ENCODE measurements around the gene UBXN7. TPM values are rescaled to one million over a fixed set of nuclear protein-coding genes. Genes with fewer than 3 reads are reported as not detected.
"Not testable (repeated sequence)": the region's sequence is repeated elsewhere in the genome, so short reads cannot be mapped to it uniquely, and the experiment has no call there.

UBXN7 gene
- total RNA-seq, 1 experiment from 2014 or later: 64.7 TPM

DNA sequence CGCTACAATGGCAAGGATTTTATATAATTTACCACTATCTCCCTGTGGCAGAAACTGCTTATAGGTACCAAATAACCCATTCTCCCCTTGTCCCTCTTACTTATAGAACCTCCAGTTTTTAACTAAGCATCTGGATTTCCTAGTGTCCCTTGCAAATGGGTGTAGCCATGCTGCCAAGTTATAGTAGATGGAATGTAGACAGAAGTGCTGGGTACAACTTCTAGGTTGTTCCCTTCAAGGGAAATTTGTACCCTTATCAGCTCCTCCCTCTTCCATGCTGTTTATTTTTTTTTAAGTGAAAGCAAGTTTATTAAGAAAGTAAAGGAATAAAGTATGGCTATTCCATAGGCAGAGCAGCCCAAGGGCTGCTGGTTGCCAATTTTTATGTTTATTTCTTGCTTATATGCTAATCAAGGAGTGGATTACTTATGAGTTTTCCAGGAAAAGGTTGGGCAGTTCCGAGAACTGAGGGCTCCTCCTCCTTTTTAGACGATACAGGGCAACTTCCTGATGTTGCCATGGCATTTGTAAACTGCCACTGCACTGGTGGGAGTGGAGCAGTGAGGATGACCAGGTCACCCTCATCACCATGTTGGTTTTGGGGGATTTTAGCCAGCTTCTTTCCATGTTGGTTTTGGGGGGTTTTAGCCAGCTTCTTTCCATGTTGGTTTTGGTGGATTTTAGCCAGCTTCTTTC is 53.9 kb downstream of the UBXN7 start:
- H3K36me3 Mint-ChIP-seq (ENCODE audit: insufficient read depth, unreplicated experiment): peaks cover 30% of the 10 kb centered on the region
- ChIA-PET POLR2A (interaction anchor here (1.2 kb wide), 2 partner anchors 54 to 112 kb away, joined by 3 to 4 read pairs; partner anchors contain the start of gene UBXN7), CTCF (no interaction called here)
- no peaks in the 10 kb centered on the region for H3K9me3 Mint-ChIP-seq (ENCODE audit: unreplicated experiment)
- no peak overlapping the region for H3K27ac Mint-ChIP-seq (ENCODE audit: low read depth, unreplicated experiment)
- no peak for TF ChIP-seq CTCF (IDR thresholded peaks at IDR 0.05; ENCODE audit: unreplicated experiment)
- BruUV-seq (replicated peaks): no TSS peak
- H3K4me1 Mint-ChIP-seq (ENCODE audit: insufficient read depth, unreplicated experiment): no peaks in the 10 kb centered on the region
- no peaks in the 10 kb centered on the region for H3K27me3 Mint-ChIP-seq (ENCODE audit: insufficient read depth, unreplicated experiment)
- intact Hi-C loops (cut with micrococcal nuclease): no loop called here
- no peak for DNase-seq (ENCODE audit: unreplicated experiment)
- no peak overlapping the region for H3K4me3 Mint-ChIP-seq (ENCODE audit: unreplicated experiment)

GRCh38 chr3:196377321-196377720 is 54.9 kb downstream of the UBXN7 start:
- BruUV-seq (replicated peaks): no TSS peak
- intact Hi-C loops (cut with micrococcal nuclease): no loop called here
- no peaks in the 10 kb centered on the region for H3K9me3 Mint-ChIP-seq (ENCODE audit: unreplicated experiment)
- TF ChIP-seq CTCF (IDR thresholded peaks at IDR 0.05; ENCODE audit: unreplicated experiment): no peak
- no peaks in the 10 kb centered on the region for H3K27me3 Mint-ChIP-seq (ENCODE audit: insufficient read depth, unreplicated experiment)
- no peaks in the 10 kb centered on the region for H3K4me1 Mint-ChIP-seq (ENCODE audit: insufficient read depth, unreplicated experiment)
- no peak for DNase-seq (ENCODE audit: unreplicated experiment)
- peaks cover 26% of the 10 kb centered on the region for H3K36me3 Mint-ChIP-seq (ENCODE audit: insufficient read depth, unreplicated experiment)
- H3K4me3 Mint-ChIP-seq (ENCODE audit: unreplicated experiment): no peak overlapping the region
- H3K27ac Mint-ChIP-seq (ENCODE audit: low read depth, unreplicated experiment): no peak overlapping the region
- POLR2A ChIA-PET: interaction anchor here (1.2 kb wide), 2 partner anchors 55 to 113 kb away, joined by 3 to 4 read pairs; partner anchors contain the start of gene UBXN7
- CTCF ChIA-PET: interaction anchor here (0.6 kb wide), 1 partner anchor 12 kb away, joined by 3 read pairs; no protein-coding TSS in a partner anchor

DNA sequence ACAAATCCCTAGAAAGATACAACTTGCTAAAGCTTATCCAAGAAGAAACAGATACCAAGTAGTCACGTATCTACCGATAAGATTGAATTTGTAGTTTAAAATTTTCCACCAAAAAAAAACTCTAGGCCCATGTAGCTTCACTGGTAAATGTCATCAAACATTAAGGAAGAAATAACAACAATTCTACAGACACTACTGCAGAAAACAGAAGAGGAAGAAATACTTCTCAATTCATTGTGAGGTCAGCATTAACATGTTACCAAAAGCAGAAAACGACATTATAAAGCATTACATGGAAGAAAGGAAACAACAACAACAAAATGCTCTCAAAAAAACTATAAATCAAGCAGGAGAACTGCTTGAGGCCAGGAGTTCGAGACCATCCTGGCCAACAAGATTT is 66.5 kb downstream of the UBXN7 start:
- Mint-ChIP-seq H3K4me1 (ENCODE audit: insufficient read depth, unreplicated experiment) (no peaks in the 10 kb centered on the region), H3K36me3 (ENCODE audit: insufficient read depth, unreplicated experiment) (peaks cover 65% of the 10 kb centered on the region), H3K4me3 (ENCODE audit: unreplicated experiment) (no peak overlapping the region), H3K9me3 (ENCODE audit: unreplicated experiment) (no peaks in the 10 kb centered on the region), H3K27me3 (ENCODE audit: insufficient read depth, unreplicated experiment) (no peaks in the 10 kb centered on the region), H3K27ac (ENCODE audit: low read depth, unreplicated experiment) (no peak overlapping the region)
- ChIA-PET CTCF (interaction anchor here (0.6 kb wide), 1 partner anchor 12 kb away, joined by 3 read pairs; no protein-coding TSS in a partner anchor), POLR2A (interaction anchor here (0.6 to 0.9 kb wide), 2 partner anchors 32 to 117 kb away, joined by 3 read pairs; no protein-coding TSS in a partner anchor)
- DNase-seq (ENCODE audit: unreplicated experiment): no peak
- no TSS peak for BruUV-seq (replicated peaks)
- intact Hi-C loops (cut with micrococcal nuclease): no loop called here
- no peak for TF ChIP-seq CTCF (IDR thresholded peaks at IDR 0.05; ENCODE audit: unreplicated experiment)

GRCh38 chr3:196360586-196360985 is 71.6 kb downstream of the UBXN7 start:
- Mint-ChIP-seq H3K27ac (ENCODE audit: low read depth, unreplicated experiment) (no peak overlapping the region), H3K4me3 (ENCODE audit: unreplicated experiment) (no peak overlapping the region), H3K9me3 (ENCODE audit: unreplicated experiment) (no peaks in the 10 kb centered on the region), H3K36me3 (ENCODE audit: insufficient read depth, unreplicated experiment) (peaks cover 90% of the 10 kb centered on the region), H3K27me3 (ENCODE audit: insufficient read depth, unreplicated experiment) (no peaks in the 10 kb centered on the region), H3K4me1 (ENCODE audit: insufficient read depth, unreplicated experiment) (no peaks in the 10 kb centered on the region)
- no peak for DNase-seq (ENCODE audit: unreplicated experiment)
- ChIA-PET POLR2A (no interaction called here), CTCF (interaction anchor here (0.6 kb wide), 1 partner anchor 229 kb away, joined by 3 read pairs; no protein-coding TSS in a partner anchor)
- intact Hi-C loops (cut with micrococcal nuclease): no loop called here
- TF ChIP-seq CTCF (IDR thresholded peaks at IDR 0.05; ENCODE audit: unreplicated experiment): no peak
- BruUV-seq (replicated peaks): no TSS peak

GRCh38 chr3:196358540-196358939 is 73.7 kb downstream of the UBXN7 start:
- BruUV-seq (replicated peaks); intact Hi-C loops (cut with micrococcal nuclease): not testable (repeated sequence)
- CTCF ChIA-PET: interaction anchor here (0.7 kb wide), 1 partner anchor 165 kb away, joined by 3 read pairs; no protein-coding TSS in a partner anchor

More at GRCh38 chr3:196358540-196358939, 73.7 kb downstream of the UBXN7 start:
- H3K27ac Mint-ChIP-seq (ENCODE audit: low read depth, unreplicated experiment); POLR2A ChIA-PET; H3K9me3 Mint-ChIP-seq (ENCODE audit: unreplicated experiment); DNase-seq (ENCODE audit: unreplicated experiment); H3K27me3 Mint-ChIP-seq (ENCODE audit: insufficient read depth, unreplicated experiment); H3K4me3 Mint-ChIP-seq (ENCODE audit: unreplicated experiment); H3K4me1 Mint-ChIP-seq (ENCODE audit: insufficient read depth, unreplicated experiment): not testable (repeated sequence)
- H3K36me3 Mint-ChIP-seq (ENCODE audit: insufficient read depth, unreplicated experiment): peaks cover 88% of the 10 kb centered on the region

All from MCF 10A (cell line).